NCI-H345 (cell line): Measurements from ENCODE around the gene SLC39A9.

Experiments
- DNase-seq: peaks from one replicate; lab custom pipeline; 2025; lab: John Stamatoyannopoulos, UW

The SLC39A9 gene

GRCh38 chr14:69501423-69501838 is 102.9 kb downstream of the SLC39A9 start:
- DNase-seq, result peak; percentile 45

- DNase-seq, result no peak
Observed at GRCh38 chr14:69504775-69505174, 106.3 kb downstream of the SLC39A9 start.

- peak; percentile 83 for DNase-seq
Observed at GRCh38 chr14:69505338-69506240, 107.1 kb downstream of the SLC39A9 start.

- no peak for DNase-seq
Observed at GRCh38 chr14:69506241-69506595, 107.7 kb downstream of the SLC39A9 start.
